GM19395 (cell line): ENCODE results near the gene NOL6.
"Not testable (repeated sequence)": the region's sequence is repeated elsewhere in the genome, so short reads cannot be mapped to it uniquely, and the experiment has no call there.

Source experiments
- ATAC-seq: cut with Tn5 transposase; IDR thresholded peaks from one replicate; pipeline ENCODE4 v1.9.1; 2021; ENCODE audit warnings: mild to moderate bottlenecking, moderate library complexity; ENCODE audit not compliant: unreplicated experiment

Gene NOL6

GRCh38 chr9:33473643-33474352 lies at the start of gene NOL6:
Gene NOL6 (minus strand): TSS chr9:33473924. CDS start chr9:33473842, 82 bp downstream.
- peak; percentile 100 for ATAC-seq

GRCh38 chr9:33521861-33522260 lies 48.1 kb upstream of the NOL6 start:
- ATAC-seq: not testable (repeated sequence)

DNA sequence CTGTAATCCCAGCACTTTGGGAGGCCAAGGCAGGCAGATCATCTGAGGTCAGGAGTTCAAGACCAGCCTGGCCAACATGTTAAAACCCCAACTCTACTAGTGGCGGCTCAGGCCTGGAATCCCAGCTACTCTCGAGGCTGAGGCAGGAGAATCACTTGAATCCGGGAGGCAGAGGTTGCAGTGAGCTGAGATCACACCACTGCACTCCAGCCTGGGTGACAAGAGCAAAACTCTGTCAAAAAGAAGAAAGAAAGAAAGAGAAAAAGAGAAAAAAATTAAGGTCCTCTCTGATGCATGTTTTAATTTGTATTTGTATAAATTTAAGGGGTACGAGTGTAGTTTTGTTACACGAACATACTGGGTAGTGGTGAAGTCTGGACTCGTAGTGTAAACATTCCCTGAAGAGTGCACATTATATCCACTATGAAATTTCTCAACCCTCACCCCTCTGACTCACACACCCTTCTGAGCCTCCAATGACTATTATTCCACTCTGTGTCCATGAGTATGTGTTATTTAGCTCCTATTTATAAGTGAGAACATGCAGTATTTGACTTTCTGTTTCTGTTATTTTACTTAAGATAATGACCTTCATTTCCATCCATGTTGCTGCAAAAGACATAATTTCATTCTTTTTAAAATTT lies 44.3 kb upstream of the NOL6 start:
- ATAC-seq: not testable (repeated sequence)

- no peak for ATAC-seq
These were observed 43.6 kb upstream of the NOL6 start for GRCh38 chr9:33517373-33517772.

DNA sequence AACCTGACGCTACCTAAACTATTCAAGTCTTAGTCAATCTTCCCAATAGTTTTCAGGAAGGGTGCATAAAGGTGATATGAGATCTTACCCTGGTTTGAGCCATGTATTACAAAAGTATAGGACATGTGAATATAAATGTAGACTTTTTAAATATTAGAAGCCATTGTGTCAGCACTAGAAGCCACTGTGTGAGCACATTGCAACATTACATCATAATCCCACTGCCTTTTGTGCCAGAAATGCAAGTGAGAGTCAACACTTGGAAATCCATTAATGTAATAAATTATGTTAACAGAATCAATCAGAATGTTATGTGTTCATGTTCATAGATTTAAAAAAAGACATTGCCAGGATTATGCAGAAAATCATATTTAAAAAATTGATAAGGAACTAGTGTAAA lies 42.7 kb upstream of the NOL6 start:
- ATAC-seq: not testable (repeated sequence)

DNA sequence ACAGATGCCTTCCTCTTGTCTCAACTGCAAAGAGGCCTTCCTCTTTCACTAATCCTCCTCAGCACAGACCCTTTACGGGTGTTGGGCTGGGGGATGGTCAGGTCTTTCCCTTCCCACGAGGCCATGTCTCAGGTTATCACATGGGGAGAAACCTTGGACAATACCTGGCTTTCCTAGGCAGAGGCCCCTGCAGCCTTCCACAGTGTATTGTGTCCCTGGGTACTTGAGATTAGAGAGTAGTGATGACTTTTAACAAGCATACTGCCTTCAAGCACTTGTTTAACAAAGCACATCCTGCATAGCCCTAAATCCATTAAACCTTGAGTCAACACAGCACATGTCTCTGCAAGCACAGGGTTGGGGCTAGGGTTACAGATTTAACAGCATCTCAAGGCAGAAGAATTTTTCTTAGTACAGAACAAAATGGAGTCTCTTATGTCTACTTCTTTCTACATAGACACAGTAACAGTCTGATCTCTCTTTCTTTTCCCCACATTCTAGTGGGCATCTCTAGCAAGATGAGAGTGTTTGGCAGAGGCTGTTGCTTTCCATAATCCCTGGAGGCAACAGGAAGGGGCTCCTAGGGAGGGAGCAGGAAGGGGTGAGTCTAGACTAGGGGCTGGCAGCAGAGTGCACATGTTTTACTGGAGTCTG lies 41.7 kb upstream of the NOL6 start:
- not testable (repeated sequence) for ATAC-seq

- ATAC-seq: not testable (repeated sequence)
These were observed 38.8 kb upstream of the NOL6 start for GRCh38 chr9:33512535-33512934.

DNA sequence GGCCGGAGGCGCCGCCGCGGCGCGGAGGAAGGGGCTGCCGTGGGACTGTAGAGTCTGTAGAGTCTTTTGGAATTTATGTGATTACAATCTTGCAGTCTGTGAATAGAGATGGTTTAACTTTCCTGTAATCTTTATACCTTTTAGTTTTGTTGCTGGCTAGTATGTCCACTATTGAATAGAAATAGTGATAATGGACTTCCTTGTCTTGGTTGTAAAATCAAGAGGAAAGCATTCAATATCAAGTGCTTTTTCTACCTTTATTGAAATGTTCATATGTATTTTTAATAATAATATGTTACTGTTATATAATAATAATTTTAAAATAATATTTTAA lies 37.4 kb upstream of the NOL6 start:
- ATAC-seq: peak; percentile 17

DNA sequence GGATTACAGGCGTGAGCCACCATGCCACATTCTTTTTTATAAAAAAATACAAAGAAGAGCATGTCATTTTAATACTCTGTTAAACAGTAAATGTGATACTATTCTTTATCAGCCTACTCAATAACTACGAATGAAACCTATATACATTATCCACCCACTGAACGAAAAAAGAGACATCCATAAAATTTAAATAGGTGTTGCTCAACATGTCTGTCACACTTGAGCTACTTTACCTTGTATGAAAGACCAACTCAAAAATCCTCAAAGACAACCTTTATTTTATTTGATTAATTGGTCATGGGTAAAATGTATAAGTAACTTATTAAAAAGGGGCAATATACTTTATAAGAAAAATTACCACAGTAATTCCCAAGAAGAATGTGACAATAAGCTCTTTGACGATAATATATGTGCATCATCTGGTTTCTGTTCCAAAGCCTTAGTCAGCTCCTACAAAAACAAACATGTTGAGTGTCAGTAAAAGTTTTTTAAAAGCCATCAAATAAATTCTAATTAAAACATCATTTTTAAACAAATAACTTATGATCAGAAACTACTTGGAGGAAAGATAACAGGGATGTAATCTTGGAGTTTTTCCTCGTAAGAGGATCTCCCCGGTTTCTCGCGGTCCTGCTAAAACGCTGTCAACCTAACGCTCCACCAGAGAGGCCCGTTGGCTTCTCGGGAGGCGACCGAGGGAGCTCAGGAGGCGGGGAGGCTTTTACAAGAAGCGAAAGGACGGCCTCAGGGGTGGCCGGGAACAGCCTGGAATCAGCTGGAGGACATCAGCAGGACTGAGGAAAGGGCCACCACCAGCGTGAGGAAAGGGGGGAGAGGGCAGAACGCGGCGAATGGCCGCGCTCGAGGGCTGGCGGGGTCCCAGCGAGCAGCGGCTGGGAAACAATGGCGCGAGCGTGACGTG lies 36.8 kb upstream of the NOL6 start:
- peak; percentile 58 for ATAC-seq

DNA sequence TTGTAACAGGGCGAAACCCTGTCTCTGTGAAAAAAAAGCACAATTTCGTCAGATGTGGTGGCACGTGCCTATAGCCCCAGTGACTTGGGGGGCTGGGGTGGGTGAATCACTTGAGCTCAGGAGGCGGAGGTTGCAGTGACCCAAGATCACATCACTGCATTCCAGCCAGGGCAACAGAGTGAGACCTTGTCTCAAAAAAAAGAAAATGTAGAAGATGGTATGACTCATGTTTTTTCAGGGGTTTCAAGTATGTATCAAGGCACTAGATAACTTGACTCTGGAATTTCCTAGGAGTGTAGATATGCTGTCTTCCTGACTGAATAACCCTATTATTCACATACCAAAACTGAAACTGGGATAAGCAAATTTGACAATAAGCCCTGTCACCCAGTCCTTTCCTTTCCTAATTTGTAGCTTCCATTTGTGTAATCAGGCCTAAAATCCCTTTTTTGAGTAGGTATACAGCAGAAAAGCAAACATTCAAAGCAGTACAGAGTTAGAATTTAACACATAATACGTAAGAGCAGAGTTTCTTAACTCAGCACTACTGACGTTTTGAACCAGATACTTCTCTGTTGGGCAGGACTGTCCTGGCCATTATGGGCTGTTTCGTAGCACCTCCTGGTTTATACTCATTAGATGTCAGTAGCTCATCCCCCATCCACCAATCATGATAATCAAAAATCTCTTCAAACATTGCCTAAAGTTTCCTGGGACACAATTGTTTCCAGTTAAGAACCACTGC lies 33.1 kb upstream of the NOL6 start:
- no peak for ATAC-seq

DNA sequence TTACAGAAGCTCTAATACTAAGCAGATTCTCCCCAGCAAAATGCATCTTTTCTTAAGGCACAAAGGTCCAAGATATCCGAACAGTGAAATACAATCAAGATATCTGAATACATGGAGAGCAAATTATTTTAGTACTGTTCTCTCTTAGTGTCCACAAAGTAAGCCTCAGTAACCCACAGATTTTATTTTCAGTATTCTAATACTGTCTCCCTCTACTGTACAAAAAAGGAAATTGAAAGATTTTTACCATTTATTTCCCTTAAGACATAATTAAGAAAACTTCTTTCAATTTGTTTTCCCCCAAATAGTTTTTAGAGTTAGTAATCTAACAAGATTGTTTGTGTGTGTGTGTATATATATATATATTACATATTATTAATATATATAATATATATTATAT lies 24.7 kb upstream of the NOL6 start:
- no peak for ATAC-seq

DNA sequence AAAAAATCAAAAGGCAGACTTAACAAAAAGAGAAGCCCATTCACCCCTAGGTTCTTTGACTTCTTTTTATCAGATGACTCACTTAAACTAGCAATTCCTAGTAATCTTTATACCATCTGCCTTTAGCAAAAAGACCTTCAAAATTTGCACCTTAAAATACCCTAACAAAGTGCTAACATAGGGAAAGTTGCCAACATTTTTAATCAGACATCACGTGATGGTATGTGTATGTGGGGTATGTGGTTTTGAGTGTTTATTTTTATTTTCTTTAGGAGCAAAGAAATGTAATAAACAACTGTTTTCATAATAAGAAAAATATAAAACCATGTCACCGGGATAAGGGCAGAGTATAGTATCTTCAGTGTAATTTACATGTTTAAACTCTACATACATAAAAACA lies 20.1 kb upstream of the NOL6 start:
- ATAC-seq: not testable (repeated sequence)

DNA sequence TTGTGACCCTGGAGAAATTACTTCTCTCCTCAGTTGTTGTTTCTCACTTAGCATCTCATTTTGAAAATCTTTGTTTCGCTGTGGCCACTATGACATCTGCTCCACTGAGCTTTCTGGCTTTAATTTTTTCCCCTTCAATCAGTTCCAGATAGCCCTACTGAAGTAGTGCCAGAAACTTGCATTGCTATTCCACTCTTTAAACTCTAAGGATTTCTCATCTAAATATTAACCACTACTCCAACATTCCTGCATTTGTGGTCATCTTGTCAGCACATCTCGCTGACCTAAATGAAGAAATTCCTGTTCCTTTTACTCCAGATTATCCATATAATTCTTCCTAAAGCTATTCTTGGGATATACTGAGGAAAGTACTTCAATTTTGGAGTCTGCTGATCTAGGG lies 15.3 kb upstream of the NOL6 start:
- ATAC-seq: no peak

GRCh38 chr9:33485312-33485711 lies 11.6 kb upstream of the NOL6 start:
- ATAC-seq: not testable (repeated sequence)

DNA sequence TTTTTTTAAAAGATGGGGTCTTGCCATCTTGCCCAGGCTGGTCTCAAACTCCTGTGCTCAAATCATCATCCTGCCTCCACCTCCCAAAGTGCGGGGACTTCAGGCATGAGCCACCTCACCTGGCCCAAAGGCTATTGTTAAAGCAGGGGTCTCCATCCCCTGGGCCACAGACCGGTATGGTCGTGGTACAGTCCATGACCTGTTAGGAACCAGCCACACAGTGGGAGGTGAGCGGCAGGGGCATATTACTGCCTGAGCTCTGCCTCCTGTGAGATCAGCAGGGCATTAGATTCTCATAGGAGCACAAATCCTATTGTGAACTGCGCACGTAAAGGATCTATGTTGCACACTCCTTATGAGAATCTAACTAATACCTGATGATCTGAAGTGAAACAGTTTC lies 7.3 kb upstream of the NOL6 start:
- no peak for ATAC-seq

GRCh38 chr9:33480106-33480505 lies 6.4 kb upstream of the NOL6 start:
- no peak for ATAC-seq

DNA sequence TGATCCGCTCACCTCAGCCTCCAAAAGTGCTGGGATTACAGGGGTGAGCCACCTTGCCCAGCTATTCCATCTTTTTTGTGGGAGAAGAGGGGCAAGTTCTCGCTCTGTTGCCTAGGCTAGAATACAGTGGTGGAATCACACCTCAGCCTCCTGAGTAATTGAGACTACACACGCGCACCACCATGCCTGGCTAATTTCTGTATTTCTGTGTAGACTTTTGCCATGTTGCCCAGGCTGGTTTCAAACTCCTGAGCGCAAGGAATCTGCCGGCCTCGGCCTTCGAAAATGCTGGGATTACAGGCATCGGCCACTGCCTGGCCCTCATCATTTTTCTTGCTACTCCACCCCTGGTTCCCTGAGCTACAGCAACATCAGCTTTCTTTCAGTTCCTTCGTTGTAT lies 2.8 kb upstream of the NOL6 start:
- no peak for ATAC-seq

- no peak for ATAC-seq
These were observed 1.6 kb upstream of the NOL6 start for GRCh38 chr9:33475357-33475756.

GRCh38 chr9:33472881-33473615 lies 676 bp downstream of the NOL6 start:
- no peak for ATAC-seq
